Right lobe of liver (tissue), 6 donors: ENCODE results near the gene ZNF559. TPM values are rescaled to one million over a fixed set of nuclear protein-coding genes. Genes with fewer than 3 reads are reported as not detected.

Experiments
- ATAC-seq, 4 donors: fragments of 200-7000 bp; cut with Tn5 transposase; one replicate each; pipeline ENCODE4 v1.9.1; 2020; ENCODE audit warnings: mild to moderate bottlenecking in 4 of 4, moderate library complexity in 4 of 4
- DNase-seq, 3 donors: peaks; one replicate each; pipeline ENCODE4 v3.0.0-alpha.2; 2020
- H3K27ac ChIP-seq, 3 donors: fragments of 200-600 bp; one replicate each; pipeline ENCODE4 v1.8.0; 2022
- H3K27me3 ChIP-seq, 2 donors: fragments of 200-600 bp; one replicate each; pipeline ENCODE4 v1.8.0; 2022
- H3K36me3 ChIP-seq, 4 donors: fragments of 200-600 bp; sonication (generic) in 1 of 4; one replicate each; pipeline versions ENCODE4 v1.5.1 to v1.8.0; 2017 to 2022; ENCODE audit warnings: control low read depth in 1 of 4
- H3K4me1 ChIP-seq, 4 donors: fragments of 200-600 bp; sonication (generic) in 1 of 4; one replicate each; pipeline versions ENCODE4 v1.5.1 to v1.8.0; 2017 to 2022; ENCODE audit warnings: control low read depth in 1 of 4
- H3K4me3 ChIP-seq, 3 donors: fragments of 200-600 bp; one replicate each; pipeline ENCODE4 v1.8.0; 2022
- H3K9me3 ChIP-seq, 4 donors: fragments of 200-600 bp; sonication (generic) in 1 of 4; one replicate each; pipeline versions ENCODE4 v1.5.1 to v1.8.0; 2017 to 2022; ENCODE audit warnings: control low read depth in 1 of 4
- POLR2A ChIP-seq: fragments of 450-650 bp; IDR thresholded peaks from one replicate; pipeline ENCODE4 v1.6.1; 2017; ENCODE audit warnings: antibody characterized with exemption, mild to moderate bottlenecking
- WGBS: methylation state at CpG from one replicate; pipeline ENCODE4 v1.1.6; 2018; ENCODE audit warnings: low coverage, low lambda C conversion rate; ENCODE audit not compliant: insufficient coverage; ENCODE audit errors: missing lambda C conversion rate; 5-methylcytosine and 5-hydroxymethylcytosine counted together
- intact Hi-C, 2 donors: fragments of 100-400 bp; cut with DNase I; formaldehyde crosslinking; loops; one replicate each; pipeline versions ENCODE4 v1.11.2 to v1.14.1; 2022
- total RNA-seq, 6 experiments: library from RNA; depleted of rRNA in 2 of 6; stranded (reverse); fragments of >200 nt in 2 of 6; fragmentation: NEBNext Ultra II Directional in 3 of 6; extraction: Animal tissue kit (Norgen Biotek cat#: 25700) in 3 of 6; gene quantifications; one replicate each; pipeline versions ENCODE4 v1.1.0 to v1.2.4, GENCODE V29; 2016 to 2023
- TF ChIP-seq, protein P1 (sequence below), 4 donors: fragments of 200-600 bp in 3 of 4; fragments of 450-650 bp in 1 of 4; IDR thresholded peaks; one replicate each; pipeline versions ENCODE4 v1.5.1 to v1.8.0; 2016 to 2022; ENCODE audit warnings: antibody characterized with exemption in 4 of 4, mild to moderate bottlenecking in 2 of 4
- donor health status: DM: no; HTN: yes; CAD: no.
- donor health status: DM: no; HTN: no; CAD: no.
- donor health status: DM: no; HTN: no; CAD: no.
- donor health status: DM: no; HTN: yes; CAD: no.
- donor health status: DM: no; HTN: yes; CAD: no.

The ZNF559 gene
- total RNA-seq, 6 experiments from 2014 or later = 1.7 to 7.8 (median 4.0) TPM

GRCh38 chr19:9329999-9330398 is 6.0 kb downstream of the ZNF559 start:
- Histone ChIP-seq H3K27me3 (no peaks in the 10 kb centered on the region), H3K36me3 (peaks cover 0 to 3% (median 0%) of the 10 kb centered on the region in 4 donors), H3K9me3 (peaks cover 0 to 69% (median 25%) of the 10 kb centered on the region in 4 donors), H3K4me3 (no peak overlapping the region), H3K27ac (no peak overlapping the region), H3K4me1 (no peaks in the 10 kb centered on the region)
- DNase-seq (no peak), ATAC-seq (no peak)
- intact Hi-C loops = no loop called here
- no peak for TF ChIP-seq POLR2A
- TF ChIP-seq, protein P1, sequence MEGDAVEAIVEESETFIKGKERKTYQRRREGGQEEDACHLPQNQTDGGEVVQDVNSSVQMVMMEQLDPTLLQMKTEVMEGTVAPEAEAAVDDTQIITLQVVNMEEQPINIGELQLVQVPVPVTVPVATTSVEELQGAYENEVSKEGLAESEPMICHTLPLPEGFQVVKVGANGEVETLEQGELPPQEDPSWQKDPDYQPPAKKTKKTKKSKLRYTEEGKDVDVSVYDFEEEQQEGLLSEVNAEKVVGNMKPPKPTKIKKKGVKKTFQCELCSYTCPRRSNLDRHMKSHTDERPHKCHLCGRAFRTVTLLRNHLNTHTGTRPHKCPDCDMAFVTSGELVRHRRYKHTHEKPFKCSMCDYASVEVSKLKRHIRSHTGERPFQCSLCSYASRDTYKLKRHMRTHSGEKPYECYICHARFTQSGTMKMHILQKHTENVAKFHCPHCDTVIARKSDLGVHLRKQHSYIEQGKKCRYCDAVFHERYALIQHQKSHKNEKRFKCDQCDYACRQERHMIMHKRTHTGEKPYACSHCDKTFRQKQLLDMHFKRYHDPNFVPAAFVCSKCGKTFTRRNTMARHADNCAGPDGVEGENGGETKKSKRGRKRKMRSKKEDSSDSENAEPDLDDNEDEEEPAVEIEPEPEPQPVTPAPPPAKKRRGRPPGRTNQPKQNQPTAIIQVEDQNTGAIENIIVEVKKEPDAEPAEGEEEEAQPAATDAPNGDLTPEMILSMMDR (IDR thresholded peaks at IDR 0.05) = no peak

GRCh38 chr19:9342610-9343304 is 18.8 kb downstream of the ZNF559 start:
- WGBS = 97% methylated on average over 6 of the region's 6 CpGs
- Histone ChIP-seq H3K4me1 (no peaks in the 10 kb centered on the region), H3K36me3 (peaks cover 0 to 26% (median 7%) of the 10 kb centered on the region in 4 donors), H3K9me3 (peaks cover 0 to 81% (median 26%) of the 10 kb centered on the region in 4 donors), H3K4me3 (no peak overlapping the region), H3K27me3 (no peaks in the 10 kb centered on the region), H3K27ac (no peak overlapping the region)
- DNase-seq (no peak), ATAC-seq (no peak)
- intact Hi-C loops = no loop called here
- TF ChIP-seq POLR2A = no peak
- TF ChIP-seq, protein P1 (IDR thresholded peaks at IDR 0.05) = no peak

GRCh38 chr19:9345005-9345404 is 21.0 kb downstream of the ZNF559 start:
- Histone ChIP-seq H3K36me3 (peaks cover 0 to 22% (median 7%) of the 10 kb centered on the region in 4 donors), H3K9me3 (peaks cover 0 to 79% (median 29%) of the 10 kb centered on the region in 4 donors), H3K4me1 (no peaks in the 10 kb centered on the region), H3K27ac (no peak overlapping the region), H3K27me3 (no peaks in the 10 kb centered on the region), H3K4me3 (no peak overlapping the region)
- WGBS = 83% methylated on average over 2 of the region's 2 CpGs
- intact Hi-C loops = no loop called here
- ATAC-seq (no peak), DNase-seq (no peak)
- no peak for TF ChIP-seq POLR2A
- TF ChIP-seq, protein P1 (IDR thresholded peaks at IDR 0.05) = no peak

GRCh38 chr19:9348253-9348652 is 24.3 kb downstream of the ZNF559 start:
- 90% methylated on average over 3 of the region's 3 CpGs for WGBS
- no peak overlapping the region for H3K4me3 ChIP-seq
- no peaks in the 10 kb centered on the region for H3K27me3 ChIP-seq
- TF ChIP-seq, protein P1 (IDR thresholded peaks at IDR 0.05) = no peak
- TF ChIP-seq POLR2A = no peak
- intact Hi-C loops = no loop called here
- no peaks in the 10 kb centered on the region for H3K4me1 ChIP-seq
- peaks cover 0 to 60% (median 18%) of the 10 kb centered on the region in 4 donors for H3K9me3 ChIP-seq
- H3K36me3 ChIP-seq = peaks cover 0 to 2% (median 0%) of the 10 kb centered on the region in 4 donors
- no peak for ATAC-seq
- no peak for DNase-seq
- H3K27ac ChIP-seq = no peak overlapping the region
